NCI-H187 treated with DMSO at 0.1 percent for 48 hours (cell line): ENCODE data around the gene SCYGR4.

Experiments
- DNase-seq: peaks from one replicate; lab custom pipeline; 2025; lab: John Stamatoyannopoulos, UW

The SCYGR4 gene

DNA sequence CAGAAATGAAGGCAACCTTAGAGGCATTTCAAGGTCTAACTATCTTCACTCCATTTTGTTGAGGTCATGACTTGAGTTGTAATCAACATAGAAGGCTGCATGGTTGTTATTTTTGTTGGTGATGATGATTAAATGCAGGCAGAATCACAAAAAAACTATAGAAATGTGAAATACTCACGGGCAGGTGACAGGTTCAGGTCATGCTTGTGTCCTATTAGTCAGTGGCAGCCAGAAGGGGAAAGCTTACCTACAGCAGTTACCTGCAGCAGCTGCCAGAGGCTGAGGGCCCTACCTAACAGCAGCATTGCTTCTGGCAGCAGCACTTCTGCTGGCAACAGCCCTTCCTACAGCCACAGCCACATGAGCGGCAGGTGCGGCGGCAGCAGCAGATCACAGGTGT lies 3.1 kb upstream of the SCYGR4 start:
- no peak for DNase-seq

GRCh38 chr2:227614740-227615139 lies 2.6 kb upstream of the SCYGR4 start, which contains the start of gene SCYGR3:
TSS of gene SCYGR3 (minus strand) at chr2:227614840. CDS start at chr2:227614840, 0 bp downstream.
- no peak for DNase-seq

- DNase-seq: no peak
Measured at GRCh38 chr2:227615181-227615580, 2.1 kb upstream of the SCYGR4 start.

DNA sequence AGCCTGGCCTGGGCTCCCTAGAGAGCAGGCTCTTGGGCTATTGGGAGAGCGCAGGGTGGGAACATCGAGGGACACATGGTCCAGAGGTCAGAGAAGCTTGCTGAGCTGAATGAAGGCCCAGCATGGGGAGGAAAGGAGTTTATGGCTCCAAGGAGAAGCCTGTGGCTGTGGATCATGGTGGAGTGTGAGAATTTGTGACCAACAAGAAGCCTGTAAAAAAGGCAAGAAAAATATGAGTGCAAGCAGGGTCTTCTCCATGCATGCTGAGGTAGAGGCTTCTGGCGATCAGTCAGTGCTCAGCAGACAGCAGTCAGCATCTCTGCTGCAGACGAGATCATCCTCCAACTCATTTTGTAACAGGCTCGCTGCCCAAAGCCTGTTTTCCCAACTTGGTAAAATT lies 1.4 kb upstream of the SCYGR4 start:
- no peak for DNase-seq

GRCh38 chr2:227616631-227617030 lies 667 bp upstream of the SCYGR4 start:
- DNase-seq: no peak

GRCh38 chr2:227623226-227623625 lies 5.9 kb downstream of the SCYGR4 start:
- no peak for DNase-seq

GRCh38 chr2:227625420-227625819 lies 8.1 kb downstream of the SCYGR4 start:
- no peak for DNase-seq

- no peak for DNase-seq
Measured at GRCh38 chr2:227626580-227627151, 9.4 kb downstream of the SCYGR4 start.

DNA sequence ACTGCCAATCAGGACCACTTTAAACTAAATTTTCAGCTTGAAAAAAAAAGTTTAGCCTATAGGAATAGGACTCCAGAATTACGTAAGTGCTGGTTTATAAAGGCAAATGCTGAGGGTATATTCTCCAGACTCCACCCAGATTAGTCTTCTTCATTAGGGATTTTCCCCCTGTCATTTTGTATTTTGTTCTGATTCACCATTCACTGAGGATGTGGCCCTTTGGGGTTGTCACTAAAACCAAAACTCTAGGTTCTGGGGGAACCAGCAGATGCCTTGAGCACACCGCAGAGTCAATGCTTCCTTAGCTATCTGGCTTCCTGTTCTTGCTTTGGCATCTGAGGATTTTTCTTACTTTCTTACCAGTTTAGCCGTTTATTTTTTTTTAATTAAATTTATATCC lies 10.5 kb downstream of the SCYGR4 start:
- no peak for DNase-seq

GRCh38 chr2:227629435-227629834 lies 12.1 kb downstream of the SCYGR4 start:
- no peak for DNase-seq

DNA sequence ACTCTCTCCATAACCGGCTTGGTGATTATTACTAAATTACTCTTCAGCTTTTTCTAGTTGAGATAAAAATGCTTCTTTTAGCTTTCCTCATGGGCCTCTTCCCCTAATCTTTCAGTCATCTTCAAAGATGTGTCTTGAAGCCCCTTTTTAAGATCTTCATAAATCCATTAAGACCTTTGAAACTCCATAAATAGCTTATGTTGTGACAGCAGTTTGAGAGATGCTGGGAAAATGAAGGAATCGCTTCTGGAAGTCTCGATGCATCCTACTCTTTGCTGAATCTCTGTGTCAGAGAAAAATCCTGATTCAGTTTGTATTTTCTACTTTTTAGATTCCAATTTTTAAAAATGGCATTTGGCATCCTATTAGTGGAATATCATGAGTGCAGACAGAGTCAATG lies 13.0 kb downstream of the SCYGR4 start:
- DNase-seq: no peak

DNA sequence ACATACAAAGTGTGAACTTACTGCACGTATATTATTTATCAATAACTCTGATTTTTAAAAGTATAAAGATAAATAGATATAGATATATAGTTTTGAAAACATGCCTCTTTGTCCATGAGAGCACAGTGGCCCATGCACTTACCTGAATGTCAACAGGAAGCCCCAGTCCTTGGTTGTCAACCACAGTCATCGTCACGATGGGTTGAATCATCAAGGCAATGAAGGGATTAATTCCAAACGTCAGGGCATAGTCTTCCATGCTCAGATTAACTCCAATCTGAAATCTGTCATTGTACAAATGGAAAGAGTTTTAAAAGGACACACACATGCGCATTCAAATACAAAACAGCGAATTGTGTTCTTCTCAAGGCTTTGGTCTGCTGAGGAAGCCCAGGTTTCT lies 15.5 kb downstream of the SCYGR4 start:
- DNase-seq: no peak

- no peak for DNase-seq
Measured at GRCh38 chr2:227634201-227634600, 16.9 kb downstream of the SCYGR4 start.

DNA sequence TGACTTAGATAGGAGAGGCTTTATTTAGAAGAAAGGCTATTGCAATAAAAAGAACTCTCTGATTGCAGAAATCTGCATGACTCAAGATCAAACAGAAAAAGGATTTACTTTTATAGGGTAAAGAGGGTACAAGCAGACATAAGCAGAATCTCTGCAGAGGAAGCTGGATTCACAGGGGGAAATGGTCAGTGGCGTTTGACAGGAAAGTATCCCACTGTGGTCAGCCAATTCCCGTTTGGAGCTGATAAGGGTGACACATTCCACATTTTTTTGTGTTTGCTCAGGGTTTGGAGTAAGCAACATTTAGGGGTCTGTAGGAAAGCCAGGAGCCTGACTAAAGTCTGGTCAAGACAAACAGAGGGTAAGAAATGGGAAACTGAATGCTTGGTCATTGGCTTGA lies 25.4 kb downstream of the SCYGR4 start:
- DNase-seq: no peak

GRCh38 chr2:227643990-227644551 lies 26.8 kb downstream of the SCYGR4 start:
- no peak for DNase-seq

DNA sequence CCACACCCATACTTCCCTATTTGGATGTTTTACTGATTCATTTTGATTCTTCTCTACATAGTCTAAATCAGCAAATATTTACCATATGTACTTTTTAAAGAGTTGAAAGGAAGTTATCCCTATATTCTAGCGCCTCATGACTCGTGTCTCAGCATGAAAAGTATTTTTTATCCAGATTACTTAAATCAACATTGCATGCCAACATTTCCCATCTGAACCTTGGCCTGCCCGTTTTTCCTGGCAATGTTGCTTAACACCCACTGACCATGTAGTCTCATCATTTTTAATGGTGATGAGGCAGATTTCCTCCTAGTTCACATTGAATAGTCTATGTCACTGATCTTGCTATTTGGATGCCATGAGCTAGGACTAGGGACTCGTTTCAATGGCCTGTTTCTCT lies 36.1 kb downstream of the SCYGR4 start:
- DNase-seq: no peak

DNA sequence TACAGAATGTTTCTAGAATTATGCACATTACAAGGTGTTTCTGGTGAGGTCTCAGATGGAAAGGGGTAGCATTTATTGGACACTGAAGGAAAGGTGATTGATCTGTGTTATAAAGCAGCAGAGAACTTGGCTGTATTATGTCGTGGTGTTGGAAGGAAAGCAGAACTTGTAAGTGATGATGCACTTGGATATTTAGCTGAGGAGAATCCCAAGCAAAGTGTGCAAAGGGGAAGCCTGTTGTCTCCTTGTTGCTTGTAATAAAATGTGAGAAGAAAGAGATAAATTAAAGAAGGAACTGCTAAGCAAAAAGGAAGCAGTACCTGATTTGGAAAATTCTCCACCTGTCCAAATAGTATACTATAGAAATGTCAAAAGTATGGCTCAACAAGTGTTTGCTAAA lies 37.1 kb downstream of the SCYGR4 start:
- DNase-seq: no peak

GRCh38 chr2:227655454-227655853 lies 38.2 kb downstream of the SCYGR4 start:
- no peak for DNase-seq

GRCh38 chr2:227657199-227657845 lies 40.0 kb downstream of the SCYGR4 start:
- DNase-seq: no peak

- no peak for DNase-seq
Measured at GRCh38 chr2:227661025-227661649, 43.8 kb downstream of the SCYGR4 start.

- DNase-seq: no peak
Measured at GRCh38 chr2:227661827-227662226, 44.5 kb downstream of the SCYGR4 start.

GRCh38 chr2:227665189-227665940 lies 48.1 kb downstream of the SCYGR4 start:
- DNase-seq: no peak
